Endothelial cell of umbilical vein (primary cell): Measurements from ENCODE around the gene MPDU1.

ENCODE experiments used
- MAX ChIP-seq: IDR thresholded peaks from 2 replicates; pipeline ENCODE4 v1.6.1; 2011; ENCODE audit not compliant: insufficient read depth, insufficient read length
- POLR2AphosphoS5 ChIP-seq: IDR thresholded peaks from 2 replicates; pipeline ENCODE4 v1.6.1; 2012; ENCODE audit warnings: low read depth, mild to moderate bottlenecking, control low read depth, low read length, moderate library complexity; ENCODE audit not compliant: insufficient read depth

DNA sequence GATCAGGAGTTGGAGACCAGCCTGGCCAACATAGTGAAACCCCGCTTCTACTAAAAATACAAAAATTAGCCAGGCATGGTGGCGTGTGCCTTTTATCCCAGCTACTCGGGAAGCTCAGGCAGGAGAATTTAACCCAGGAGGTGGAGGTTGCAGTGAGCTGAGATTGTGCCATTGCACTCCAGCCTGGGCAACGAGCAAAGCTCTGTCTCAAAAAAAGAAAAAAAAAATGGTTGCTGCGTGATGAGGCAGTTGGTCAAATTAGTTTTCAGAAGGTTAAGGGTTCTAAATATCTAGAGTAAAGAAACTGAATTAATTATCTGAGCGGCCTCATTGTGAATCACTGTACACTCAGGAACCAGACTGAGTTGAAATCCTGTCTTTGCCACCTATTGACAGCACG lies 7.7 kb upstream of the MPDU1 start:
- TF ChIP-seq MAX (no peak), POLR2AphosphoS5 (no peak)
